ENCODE data around the gene HFE.

- TF ChIP-seq POLR2A (IDR thresholded peaks at IDR 0.05; ENCODE audit: low read depth, low read length) (no peak), POLR2AphosphoS5 (IDR thresholded peaks at IDR 0.05; ENCODE audit: low read depth, low read length) (no peak), TAF1 (IDR thresholded peaks at IDR 0.05; ENCODE audit: borderline replicate concordance, low read depth, low read length) (no peak)
Observed at GRCh38 chr6:26051665-26052310, 35.4 kb upstream of the HFE start.

Data from GM12892 (cell line).